ENCODE data around the gene CRIP2. TPM values are rescaled to one million over a fixed set of nuclear protein-coding genes. Genes with fewer than 3 reads are reported as not detected.

CRIP2 gene
- total and polyA plus RNA-seq, 2 of the 13 experiments (the other 11 are each of a cell fraction or from before 2014, with no cell fraction given): 31.6 to 37.9 TPM

DNA sequence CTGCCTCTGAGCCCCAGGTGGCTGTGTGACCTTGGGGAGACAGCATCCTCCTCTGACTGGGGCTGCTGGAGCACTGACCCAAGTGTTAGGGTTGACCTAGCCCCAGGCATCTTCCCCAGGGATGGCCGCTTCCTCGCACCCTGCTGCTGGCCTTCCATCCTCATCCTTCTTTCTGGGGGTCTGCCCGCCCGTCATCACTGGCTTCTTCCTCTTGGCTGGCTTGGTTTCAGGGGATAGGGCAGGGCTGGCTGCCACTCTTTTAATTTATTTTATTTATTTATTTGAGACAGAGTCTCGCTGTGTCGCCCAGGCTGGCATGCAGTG, 19.9 kb downstream of the CRIP2 start:
- no peak for DNase-seq (ENCODE audit: low spot score)
- Histone ChIP-seq H2AFZ (ENCODE audit: low read length) (no peak overlapping the region), H3K27me3 (ENCODE audit: control insufficient read depth in 1 of 2, insufficient read depth in 2 of 2, low read length in 2 of 2) (no peaks in the 10 kb centered on the region; a peak in 1 of 5 replicates), H3K4me1 (ENCODE audit: insufficient read depth, low read length) (peaks cover 68% of the 10 kb centered on the region), H3K4me3 (replicated peaks in 1 of 3; ENCODE audit: insufficient read depth in 1 of 3, low read depth in 2 of 3, low read length in 3 of 3) (peak overlapping the region in 1 of 3 experiments; percentile 73; a peak in 1 of 6 replicates), H3K9me3 (ENCODE audit: low read length) (no peaks in the 10 kb centered on the region), H3K4me2 (ENCODE audit: low read depth, low read length) (peak overlapping the region; percentile 96), H3K27ac (ENCODE audit: extremely low read length, insufficient read depth, low read length) (no peak overlapping the region), H3K9ac (ENCODE audit: insufficient read depth, low read depth, low read length) (0 out of 2 replicates have a peak overlapping the region, but pooled peaks have one; percentile 10), H4K20me1 (ENCODE audit: insufficient read depth, low read length) (no peaks in the 10 kb centered on the region), H3K79me2 (ENCODE audit: insufficient read depth, low read length) (peaks cover 23% of the 10 kb centered on the region), H3K36me3 (replicated peaks in 1 of 2; ENCODE audit: control insufficient read depth in 1 of 2, insufficient read depth in 2 of 2, low read length in 2 of 2) (peaks cover 0 to 3% of the 10 kb centered on the region in 2 experiments; a peak in 1 of 5 replicates)
- FAIRE-seq: no peak
- ChIA-PET POLR2A (no interaction called here), CTCF (ENCODE audit: low intra/inter-chr PET ratio, low total read pairs) (no interaction called here)
- intact Hi-C loops (cut with micrococcal nuclease; ENCODE audit: unreplicated experiment): loop anchor here (10.0 kb wide), 1 partner anchor 180 kb away; the partner anchor contains the start of gene PACS2
- BruUV-seq (replicated peaks): TSS peak; percentile 52
- peak; percentile 63 for TF ChIP-seq AGO2 (optimal IDR thresholded peaks at IDR 0.05; ENCODE audit: low read depth, low read length)
- no peak for TF ChIP-seq ZNF552 (CRISPR knock-in tag; IDR thresholded peaks at IDR 0.05; ENCODE audit: borderline replicate concordance)
- in situ Hi-C loops (cut with HindIII; ENCODE audit: extremely low pct_ligation_motif_present, low pct_unique_long_range_greater_than_20kb): no loop called here
- no peak for ATAC-seq
- 97% methylated on average over 5 of the region's 6 CpGs for WGBS (ENCODE audit: low lambda C conversion rate)

DNA sequence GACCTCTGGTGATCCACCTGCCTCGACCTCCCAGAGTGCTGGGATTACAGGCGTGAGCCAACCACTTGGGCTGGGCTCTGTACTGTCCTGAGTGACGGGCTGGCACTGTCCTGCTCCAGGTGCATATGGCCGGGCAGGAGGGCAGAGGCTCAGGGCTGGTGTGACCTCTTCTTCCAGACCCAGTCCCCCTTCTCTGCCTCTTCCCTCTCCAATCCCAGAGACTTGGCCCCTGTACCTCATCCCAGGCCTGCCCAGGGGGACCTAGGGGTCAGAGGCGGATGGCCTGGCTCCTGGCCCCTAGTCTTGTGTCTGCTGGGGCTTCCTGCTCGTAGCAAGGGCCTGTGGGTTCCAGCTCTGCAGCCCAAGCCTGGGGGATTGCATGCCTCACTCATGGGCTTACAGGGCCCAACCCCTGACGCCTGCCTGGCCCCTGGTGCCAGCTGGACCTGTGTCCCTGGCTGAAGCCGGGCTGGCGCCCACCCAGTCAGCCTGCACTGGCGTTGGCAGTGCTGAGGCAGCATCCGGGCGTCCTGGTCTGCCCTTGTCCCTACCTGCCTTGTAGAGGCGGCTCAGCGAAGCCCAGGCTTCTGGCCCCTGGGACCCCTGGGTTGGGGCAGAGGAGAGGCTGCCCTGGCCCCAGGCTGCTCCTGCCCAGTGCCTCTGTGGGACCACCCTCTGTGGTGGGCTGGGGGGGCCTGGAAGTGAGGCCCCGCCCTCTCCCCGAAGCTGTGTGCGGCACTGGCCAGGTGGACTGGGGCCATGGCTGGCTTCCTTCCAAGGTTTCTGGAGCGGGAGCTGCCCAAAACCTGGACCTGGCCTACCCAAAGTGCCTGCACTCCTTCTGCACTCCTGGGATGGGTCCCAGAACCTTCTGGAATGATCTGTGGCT, 20.7 kb downstream of the CRIP2 start:
- POLR2A ChIA-PET: interaction anchor here (1.3 to 2.3 kb wide), 3 partner anchors 9 to 194 kb away, joined by 4 to 8 read pairs (median 5); partner anchors contain the start of gene BRF1
- BruUV-seq (replicated peaks): no TSS peak
- CTCF ChIA-PET (ENCODE audit: low intra/inter-chr PET ratio, low total read pairs): no interaction called here
- Histone ChIP-seq H3K9ac (ENCODE audit: insufficient read depth, low read depth, low read length) (peak overlapping the region; percentile 79), H3K4me3 (replicated peaks in 1 of 3; ENCODE audit: insufficient read depth in 1 of 3, low read depth in 2 of 3, low read length in 3 of 3) (peak overlapping the region; percentile 64 to 73 (median 65)), H3K36me3 (replicated peaks in 1 of 2; ENCODE audit: control insufficient read depth in 1 of 2, insufficient read depth in 2 of 2, low read length in 2 of 2) (peaks cover 0 to 3% of the 10 kb centered on the region in 2 experiments; a peak in 1 of 5 replicates), H3K4me2 (ENCODE audit: low read depth, low read length) (peak overlapping the region; percentile 96), H2AFZ (ENCODE audit: low read length) (no peak overlapping the region), H3K4me1 (ENCODE audit: insufficient read depth, low read length) (peaks cover 76% of the 10 kb centered on the region), H3K9me3 (ENCODE audit: low read length) (no peaks in the 10 kb centered on the region), H3K79me2 (ENCODE audit: insufficient read depth, low read length) (peaks cover 23% of the 10 kb centered on the region), H3K27ac (ENCODE audit: extremely low read length, insufficient read depth, low read length) (peak overlapping the region; percentile 96), H4K20me1 (ENCODE audit: insufficient read depth, low read length) (no peaks in the 10 kb centered on the region), H3K27me3 (ENCODE audit: control insufficient read depth in 1 of 2, insufficient read depth in 2 of 2, low read length in 2 of 2) (no peaks in the 10 kb centered on the region)
- ATAC-seq: no peak
- DNase-seq (ENCODE audit: low spot score): no peak
- 85% methylated on average over 4 of the region's 18 CpGs for WGBS (ENCODE audit: low lambda C conversion rate)
- in situ Hi-C loops (cut with HindIII; ENCODE audit: extremely low pct_ligation_motif_present, low pct_unique_long_range_greater_than_20kb): no loop called here
- intact Hi-C loops (cut with micrococcal nuclease; ENCODE audit: unreplicated experiment): loop anchor here (10.0 kb wide), 1 partner anchor 181 kb away; the partner anchor contains the start of gene PACS2
- FAIRE-seq: no peak
- peak; percentile 49; the same call in 1 of the 2 replicates for TF ChIP-seq BRD4 (CRISPR knock-in tag; IDR thresholded peaks at IDR 0.05)
- no peak for TF ChIP-seq NFYB (CRISPR knock-in tag; IDR thresholded peaks at IDR 0.05)
- TF ChIP-seq ZNF792 (CRISPR knock-in tag; IDR thresholded peaks at IDR 0.05): no peak
- 0 out of 2 replicates have a peak, but pooled peaks have one; percentile 2 for TF ChIP-seq GATAD1 (CRISPR knock-in tag; IDR thresholded peaks at IDR 0.05)
- no peak for TF ChIP-seq KMT2A (CRISPR knock-in tag; IDR thresholded peaks at IDR 0.05)
- no peak for TF ChIP-seq ZNF746 (CRISPR knock-in tag; IDR thresholded peaks at IDR 0.05)
- no peak; the same call in 1 of the 2 replicates for TF ChIP-seq BCL6 (CRISPR knock-in tag; IDR thresholded peaks at IDR 0.05)
- TF ChIP-seq ZNF232 (CRISPR knock-in tag; IDR thresholded peaks at IDR 0.05; ENCODE audit: borderline replicate concordance): peak; percentile 60; the same call in 1 of the 2 replicates
- TF ChIP-seq YY1 (IDR thresholded peaks at IDR 0.05; ENCODE audit: insufficient read depth, insufficient replicate concordance, low read depth, low read length): peak; percentile 22
- TF ChIP-seq TAF15 (IDR thresholded peaks at IDR 0.05; ENCODE audit: low read depth, low read length, poor library complexity, severe bottlenecking): peak; percentile 67
- peak; percentile 55; the same call in 1 of the 2 replicates for TF ChIP-seq ZNF773 (CRISPR knock-in tag; IDR thresholded peaks at IDR 0.05; ENCODE audit: borderline replicate concordance)
- no peak for TF ChIP-seq ZFAT (CRISPR knock-in tag; conservative IDR thresholded peaks at IDR 0.05)
- no peak for TF ChIP-seq HNF4A (CRISPR knock-in tag; IDR thresholded peaks at IDR 0.05)
- TF ChIP-seq MYC (CRISPR knock-in tag; IDR thresholded peaks at IDR 0.05; ENCODE audit: borderline replicate concordance): no peak
- TF ChIP-seq ZNF747 (CRISPR knock-in tag; IDR thresholded peaks at IDR 0.05; ENCODE audit: borderline replicate concordance): 0 out of 2 replicates have a peak, but pooled peaks have one; percentile 26
- TF ChIP-seq, protein P1, sequence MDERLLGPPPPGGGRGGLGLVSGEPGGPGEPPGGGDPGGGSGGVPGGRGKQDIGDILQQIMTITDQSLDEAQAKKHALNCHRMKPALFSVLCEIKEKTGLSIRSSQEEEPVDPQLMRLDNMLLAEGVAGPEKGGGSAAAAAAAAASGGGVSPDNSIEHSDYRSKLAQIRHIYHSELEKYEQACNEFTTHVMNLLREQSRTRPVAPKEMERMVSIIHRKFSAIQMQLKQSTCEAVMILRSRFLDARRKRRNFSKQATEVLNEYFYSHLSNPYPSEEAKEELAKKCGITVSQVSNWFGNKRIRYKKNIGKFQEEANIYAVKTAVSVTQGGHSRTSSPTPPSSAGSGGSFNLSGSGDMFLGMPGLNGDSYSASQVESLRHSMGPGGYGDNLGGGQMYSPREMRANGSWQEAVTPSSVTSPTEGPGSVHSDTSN (CRISPR knock-in tag; IDR thresholded peaks at IDR 0.05): no peak

Data from HepG2 (cell line).